Astrocyte of the spinal cord (primary cell): ENCODE measurements around the gene PNLDC1.
"Not testable (repeated sequence)": the region's sequence is repeated elsewhere in the genome, so short reads cannot be mapped to it uniquely, and the experiment has no call there.

ENCODE experiments used
- DNase-seq: peaks from one replicate; pipeline ENCODE4 v3.0.0; 2011; ENCODE audit warnings: low read depth, low spot score
- H3K4me3 ChIP-seq: 2 replicates; pipeline ENCODE4 v1.5.1; 2011; ENCODE audit warnings: low read depth, mild to moderate bottlenecking, low read length, moderate library complexity
- CTCF ChIP-seq: IDR thresholded peaks from 2 replicates; pipeline ENCODE4 v1.5.1; 2012; ENCODE audit warnings: low read depth, mild to moderate bottlenecking, low read length, inconsistent platforms
- in situ Hi-C: cut with HindIII; loops from 2 replicates; pipeline ENCODE4 v1.10.0; 2017; ENCODE audit warnings: low sequenced_read_pairs

Gene PNLDC1

GRCh38 chr6:159860482-159860881 is 60.4 kb downstream of the PNLDC1 start:
- no peak overlapping the region for H3K4me3 ChIP-seq
- in situ Hi-C loops: no loop called here
- DNase-seq: no peak
- no peak for TF ChIP-seq CTCF

- TF ChIP-seq CTCF: no peak
- DNase-seq: no peak
- H3K4me3 ChIP-seq: no peak overlapping the region
- in situ Hi-C loops: no loop called here
Measured at GRCh38 chr6:159862103-159862502, 62.0 kb downstream of the PNLDC1 start.

GRCh38 chr6:159863341-159863740 is 63.3 kb downstream of the PNLDC1 start:
- H3K4me3 ChIP-seq, in situ Hi-C loops: not testable (repeated sequence)
- DNase-seq: peak; percentile 74
- TF ChIP-seq CTCF: peak; percentile 44

- no peak overlapping the region for H3K4me3 ChIP-seq
- no peak for DNase-seq
- in situ Hi-C loops: no loop called here
- TF ChIP-seq CTCF: no peak
Measured at GRCh38 chr6:159865226-159865920, 65.3 kb downstream of the PNLDC1 start.

GRCh38 chr6:159866286-159867247 is 66.5 kb downstream of the PNLDC1 start:
- in situ Hi-C loops: no loop called here
- no peak overlapping the region for H3K4me3 ChIP-seq
- no peak for TF ChIP-seq CTCF
- no peak for DNase-seq
